K562 (cell line): ENCODE results near the gene SENP3. TPM values are rescaled to one million over a fixed set of nuclear protein-coding genes. Genes with fewer than 3 reads are reported as not detected.

Experiments
- ERF ChIP-seq: fragments of 450-650 bp; formaldehyde crosslinking; IDR thresholded peaks from 2 replicates; pipeline ENCODE4 v1.4.0; 2020; ENCODE audit warnings: mild to moderate bottlenecking, mixed read lengths
- HLTF ChIP-seq: fragments of 450-650 bp; IDR thresholded peaks from 2 replicates; pipeline ENCODE4 v1.6.1; 2016
- ILK ChIP-seq: fragments of 450-650 bp; IDR thresholded peaks from 2 replicates; pipeline ENCODE4 v1.6.1; 2016; ENCODE audit warnings: missing genetic modification characterization, low read depth, mild to moderate bottlenecking, missing compliant biosample characterization, moderate library complexity, borderline replicate concordance
- MTA2 ChIP-seq: fragments of 450-650 bp; IDR thresholded peaks from 2 replicates; pipeline ENCODE4 v1.6.1; 2016; ENCODE audit warnings: low read depth
- PHF20 ChIP-seq: fragments of 450-650 bp; IDR thresholded peaks from 2 replicates; pipeline ENCODE4 v1.6.1; 2018; ENCODE audit not compliant: partially characterized antibody
- PHF8 ChIP-seq: fragments of 200-600 bp; sonication (generic); IDR thresholded peaks from 2 replicates; pipeline ENCODE4 v1.6.1; 2012; ENCODE audit warnings: mixed run types, mild to moderate bottlenecking, inconsistent platforms, low read length, moderate library complexity, borderline replicate concordance
- PPARD ChIP-seq: fragments of 250-450 bp; sonication (Bioruptor Pico); IDR thresholded peaks from 2 replicates; pipeline ENCODE4 v1.8.0; 2022; ENCODE audit warnings: inconsistent platforms, mild to moderate bottlenecking, moderate library complexity
- RFX5 ChIP-seq: IDR thresholded peaks from 2 replicates; pipeline ENCODE4 v1.6.1; 2011; ENCODE audit warnings: low read depth, mild to moderate bottlenecking, improper control_type of control experiment, low read length
- ZNF445 ChIP-seq: fragments of 250-450 bp; sonication (Bioruptor Pico); IDR thresholded peaks from 2 replicates; pipeline ENCODE4 v1.4.0; 2020; ENCODE audit warnings: low read depth, mild to moderate bottlenecking, moderate library complexity
- ZNF57 ChIP-seq: fragments of 450-650 bp; formaldehyde crosslinking; IDR thresholded peaks from 2 replicates; pipeline ENCODE4 v1.4.0; 2020; ENCODE audit warnings: mild to moderate bottlenecking, moderate library complexity
- ZSCAN29 ChIP-seq: fragments of 450-650 bp; IDR thresholded peaks from 2 replicates; pipeline ENCODE4 v1.6.1; 2017
- polyA plus RNA-seq, 8 experiments: library from polyadenylated mRNA; depleted of rRNA in 4 of 8; stranded (reverse) in 5 of 8; unstranded in 3 of 8; fragments of >200 nt; fragmentation: Nextera tagmentation in 2 of 8; fragmentation: Illumina TruSeq in 1 of 8; extraction: Ambion mirVana in 2 of 8; extraction: Trizol in 1 of 8; gene quantifications; 2 replicates each; pipeline versions ENCODE4 v1.2.1 to v1.2.3, GENCODE V29; 2011 to 2014; ENCODE audit warnings: inconsistent platforms in 1 of 8, missing spikeins in 1 of 8
- total RNA-seq, 7 experiments: library from RNA; depleted of rRNA in 6 of 7; stranded (reverse); fragments of >200 nt in 6 of 7; fragmentation: Illumina TruSeq in 2 of 7; extraction: Trizol in 2 of 7; gene quantifications; 2 replicates each; pipeline versions ENCODE4 v1.2.1 to v1.2.3, GENCODE V29; 2011 to 2021; ENCODE audit warnings: low replicate concordance in 1 of 7
- TF ChIP-seq, protein P1 (sequence below), 2 experiments: fragments of 450-650 bp; conservative IDR thresholded peaks; 2 replicates each; pipeline ENCODE4 v1.6.1; 2017; ENCODE audit warnings: mild to moderate bottlenecking in 2 of 2, moderate library complexity in 2 of 2
- TF ChIP-seq, protein P2 (sequence below): sonication (generic); formaldehyde crosslinking; IDR thresholded peaks from 2 replicates; pipeline ENCODE4 v1.8.0; 2022; ENCODE audit warnings: missing genetic modification reagents, mild to moderate bottlenecking, moderate library complexity, borderline replicate concordance
- TF ChIP-seq, protein P3 (sequence below): fragments of 250-450 bp; sonication (Bioruptor Pico); IDR thresholded peaks from 2 replicates; pipeline ENCODE4 v1.4.0; 2020
- TF ChIP-seq, protein P4 (sequence below), 2 experiments: fragments of 450-650 bp; IDR thresholded peaks; 2 replicates each; pipeline ENCODE4 v1.6.1; 2018; ENCODE audit warnings: mild to moderate bottlenecking in 2 of 2, low read depth in 1 of 2; ENCODE audit not compliant: partially characterized antibody in 2 of 2
- TF ChIP-seq, protein P5 (sequence below): fragments of 450-650 bp; IDR thresholded peaks from 2 replicates; pipeline ENCODE4 v1.6.1; 2017; ENCODE audit warnings: antibody characterized with exemption, mild to moderate bottlenecking

The SENP3 gene
- total and polyA plus RNA-seq, 9 of the 15 experiments (the other 6 are each of a cell fraction or from before 2014, with no cell fraction given): 0.63 to 102 (median 78.8) TPM

DNA sequence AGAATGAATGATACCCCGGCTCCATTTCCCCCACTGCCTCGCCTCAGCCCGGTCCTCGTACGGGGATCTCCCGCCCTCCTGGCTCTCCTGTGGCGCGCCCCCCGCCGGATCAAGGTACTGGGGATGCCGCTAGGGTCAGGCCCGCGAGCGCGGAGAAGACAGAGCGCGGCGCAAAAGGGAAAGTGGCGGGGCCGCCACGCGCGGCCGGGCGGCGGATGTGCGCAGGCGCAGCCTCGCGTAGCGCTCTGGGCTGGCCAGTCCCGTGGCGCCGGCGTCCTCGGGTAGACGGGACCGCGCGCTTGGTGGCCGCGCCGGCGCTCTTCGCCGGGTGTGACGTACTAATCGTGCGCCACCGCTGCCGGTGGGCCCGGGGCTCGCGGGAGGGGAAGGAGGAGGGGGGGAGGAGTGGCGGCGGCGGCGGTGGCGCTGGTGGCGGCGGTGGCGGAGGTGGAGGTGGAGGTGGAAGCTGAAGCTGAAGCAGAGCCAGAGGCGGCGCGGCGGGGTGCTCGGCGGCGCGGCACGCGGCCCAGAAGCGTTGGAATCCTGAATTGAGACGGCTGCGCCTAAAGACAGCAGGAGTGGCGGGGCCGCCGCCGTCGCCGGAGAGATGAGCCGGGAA is at the start of gene SENP3 (continued):
- TF ChIP-seq, protein P1, sequence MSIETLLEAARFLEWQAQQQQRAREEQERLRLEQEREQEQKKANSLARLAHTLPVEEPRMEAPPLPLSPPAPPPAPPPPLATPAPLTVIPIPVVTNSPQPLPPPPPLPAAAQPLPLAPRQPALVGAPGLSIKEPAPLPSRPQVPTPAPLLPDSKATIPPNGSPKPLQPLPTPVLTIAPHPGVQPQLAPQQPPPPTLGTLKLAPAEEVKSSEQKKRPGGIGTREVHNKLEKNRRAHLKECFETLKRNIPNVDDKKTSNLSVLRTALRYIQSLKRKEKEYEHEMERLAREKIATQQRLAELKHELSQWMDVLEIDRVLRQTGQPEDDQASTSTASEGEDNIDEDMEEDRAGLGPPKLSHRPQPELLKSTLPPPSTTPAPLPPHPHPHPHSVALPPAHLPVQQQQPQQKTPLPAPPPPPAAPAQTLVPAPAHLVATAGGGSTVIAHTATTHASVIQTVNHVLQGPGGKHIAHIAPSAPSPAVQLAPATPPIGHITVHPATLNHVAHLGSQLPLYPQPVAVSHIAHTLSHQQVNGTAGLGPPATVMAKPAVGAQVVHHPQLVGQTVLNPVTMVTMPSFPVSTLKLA (conservative IDR thresholded peaks at IDR 0.05): peak; percentile 56 to 82; a peak in 3 of 4 replicates
- TF ChIP-seq PHF20 (peak; percentile 77), ERF (CRISPR knock-in tag) (no peak), ZSCAN29 (no peak), MTA2 (no peak), RFX5 (no peak), HLTF (no peak), PPARD (CRISPR knock-in tag) (no peak), ILK (tag) (no peak), ZNF445 (CRISPR knock-in tag) (no peak), ZNF57 (CRISPR knock-in tag) (no peak), PHF8 (peak; percentile 63; the same call in 1 of the 2 replicates)
- TF ChIP-seq, protein P2, sequence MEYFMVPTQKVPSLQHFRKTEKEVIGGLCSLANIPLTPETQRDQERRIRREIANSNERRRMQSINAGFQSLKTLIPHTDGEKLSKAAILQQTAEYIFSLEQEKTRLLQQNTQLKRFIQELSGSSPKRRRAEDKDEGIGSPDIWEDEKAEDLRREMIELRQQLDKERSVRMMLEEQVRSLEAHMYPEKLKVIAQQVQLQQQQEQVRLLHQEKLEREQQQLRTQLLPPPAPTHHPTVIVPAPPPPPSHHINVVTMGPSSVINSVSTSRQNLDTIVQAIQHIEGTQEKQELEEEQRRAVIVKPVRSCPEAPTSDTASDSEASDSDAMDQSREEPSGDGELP (CRISPR knock-in tag): peak; percentile 9; the same call in 1 of the 2 replicates
- TF ChIP-seq, protein P3, sequence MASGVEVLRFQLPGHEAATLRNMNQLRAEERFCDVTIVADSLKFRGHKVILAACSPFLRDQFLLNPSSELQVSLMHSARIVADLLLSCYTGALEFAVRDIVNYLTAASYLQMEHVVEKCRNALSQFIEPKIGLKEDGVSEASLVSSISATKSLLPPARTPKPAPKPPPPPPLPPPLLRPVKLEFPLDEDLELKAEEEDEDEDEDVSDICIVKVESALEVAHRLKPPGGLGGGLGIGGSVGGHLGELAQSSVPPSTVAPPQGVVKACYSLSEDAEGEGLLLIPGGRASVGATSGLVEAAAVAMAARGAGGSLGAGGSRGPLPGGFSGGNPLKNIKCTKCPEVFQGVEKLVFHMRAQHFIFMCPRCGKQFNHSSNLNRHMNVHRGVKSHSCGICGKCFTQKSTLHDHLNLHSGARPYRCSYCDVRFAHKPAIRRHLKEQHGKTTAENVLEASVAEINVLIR (CRISPR knock-in tag): peak; percentile 80
- TF ChIP-seq, protein P4, sequence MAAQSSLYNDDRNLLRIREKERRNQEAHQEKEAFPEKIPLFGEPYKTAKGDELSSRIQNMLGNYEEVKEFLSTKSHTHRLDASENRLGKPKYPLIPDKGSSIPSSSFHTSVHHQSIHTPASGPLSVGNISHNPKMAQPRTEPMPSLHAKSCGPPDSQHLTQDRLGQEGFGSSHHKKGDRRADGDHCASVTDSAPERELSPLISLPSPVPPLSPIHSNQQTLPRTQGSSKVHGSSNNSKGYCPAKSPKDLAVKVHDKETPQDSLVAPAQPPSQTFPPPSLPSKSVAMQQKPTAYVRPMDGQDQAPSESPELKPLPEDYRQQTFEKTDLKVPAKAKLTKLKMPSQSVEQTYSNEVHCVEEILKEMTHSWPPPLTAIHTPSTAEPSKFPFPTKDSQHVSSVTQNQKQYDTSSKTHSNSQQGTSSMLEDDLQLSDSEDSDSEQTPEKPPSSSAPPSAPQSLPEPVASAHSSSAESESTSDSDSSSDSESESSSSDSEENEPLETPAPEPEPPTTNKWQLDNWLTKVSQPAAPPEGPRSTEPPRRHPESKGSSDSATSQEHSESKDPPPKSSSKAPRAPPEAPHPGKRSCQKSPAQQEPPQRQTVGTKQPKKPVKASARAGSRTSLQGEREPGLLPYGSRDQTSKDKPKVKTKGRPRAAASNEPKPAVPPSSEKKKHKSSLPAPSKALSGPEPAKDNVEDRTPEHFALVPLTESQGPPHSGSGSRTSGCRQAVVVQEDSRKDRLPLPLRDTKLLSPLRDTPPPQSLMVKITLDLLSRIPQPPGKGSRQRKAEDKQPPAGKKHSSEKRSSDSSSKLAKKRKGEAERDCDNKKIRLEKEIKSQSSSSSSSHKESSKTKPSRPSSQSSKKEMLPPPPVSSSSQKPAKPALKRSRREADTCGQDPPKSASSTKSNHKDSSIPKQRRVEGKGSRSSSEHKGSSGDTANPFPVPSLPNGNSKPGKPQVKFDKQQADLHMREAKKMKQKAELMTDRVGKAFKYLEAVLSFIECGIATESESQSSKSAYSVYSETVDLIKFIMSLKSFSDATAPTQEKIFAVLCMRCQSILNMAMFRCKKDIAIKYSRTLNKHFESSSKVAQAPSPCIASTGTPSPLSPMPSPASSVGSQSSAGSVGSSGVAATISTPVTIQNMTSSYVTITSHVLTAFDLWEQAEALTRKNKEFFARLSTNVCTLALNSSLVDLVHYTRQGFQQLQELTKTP (IDR thresholded peaks at IDR 0.05; ENCODE audit: low read depth in 1 of 2, partially characterized antibody in 2 of 2): no peak
- TF ChIP-seq, protein P5, sequence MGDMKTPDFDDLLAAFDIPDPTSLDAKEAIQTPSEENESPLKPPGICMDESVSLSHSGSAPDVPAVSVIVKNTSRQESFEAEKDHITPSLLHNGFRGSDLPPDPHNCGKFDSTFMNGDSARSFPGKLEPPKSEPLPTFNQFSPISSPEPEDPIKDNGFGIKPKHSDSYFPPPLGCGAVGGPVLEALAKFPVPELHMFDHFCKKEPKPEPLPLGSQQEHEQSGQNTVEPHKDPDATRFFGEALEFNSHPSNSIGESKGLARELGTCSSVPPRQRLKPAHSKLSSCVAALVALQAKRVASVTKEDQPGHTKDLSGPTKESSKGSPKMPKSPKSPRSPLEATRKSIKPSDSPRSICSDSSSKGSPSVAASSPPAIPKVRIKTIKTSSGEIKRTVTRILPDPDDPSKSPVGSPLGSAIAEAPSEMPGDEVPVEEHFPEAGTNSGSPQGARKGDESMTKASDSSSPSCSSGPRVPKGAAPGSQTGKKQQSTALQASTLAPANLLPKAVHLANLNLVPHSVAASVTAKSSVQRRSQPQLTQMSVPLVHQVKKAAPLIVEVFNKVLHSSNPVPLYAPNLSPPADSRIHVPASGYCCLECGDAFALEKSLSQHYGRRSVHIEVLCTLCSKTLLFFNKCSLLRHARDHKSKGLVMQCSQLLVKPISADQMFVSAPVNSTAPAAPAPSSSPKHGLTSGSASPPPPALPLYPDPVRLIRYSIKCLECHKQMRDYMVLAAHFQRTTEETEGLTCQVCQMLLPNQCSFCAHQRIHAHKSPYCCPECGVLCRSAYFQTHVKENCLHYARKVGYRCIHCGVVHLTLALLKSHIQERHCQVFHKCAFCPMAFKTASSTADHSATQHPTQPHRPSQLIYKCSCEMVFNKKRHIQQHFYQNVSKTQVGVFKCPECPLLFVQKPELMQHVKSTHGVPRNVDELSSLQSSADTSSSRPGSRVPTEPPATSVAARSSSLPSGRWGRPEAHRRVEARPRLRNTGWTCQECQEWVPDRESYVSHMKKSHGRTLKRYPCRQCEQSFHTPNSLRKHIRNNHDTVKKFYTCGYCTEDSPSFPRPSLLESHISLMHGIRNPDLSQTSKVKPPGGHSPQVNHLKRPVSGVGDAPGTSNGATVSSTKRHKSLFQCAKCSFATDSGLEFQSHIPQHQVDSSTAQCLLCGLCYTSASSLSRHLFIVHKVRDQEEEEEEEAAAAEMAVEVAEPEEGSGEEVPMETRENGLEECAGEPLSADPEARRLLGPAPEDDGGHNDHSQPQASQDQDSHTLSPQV: no peak
